ENCODE measurements around the gene HCN3.

DNA sequence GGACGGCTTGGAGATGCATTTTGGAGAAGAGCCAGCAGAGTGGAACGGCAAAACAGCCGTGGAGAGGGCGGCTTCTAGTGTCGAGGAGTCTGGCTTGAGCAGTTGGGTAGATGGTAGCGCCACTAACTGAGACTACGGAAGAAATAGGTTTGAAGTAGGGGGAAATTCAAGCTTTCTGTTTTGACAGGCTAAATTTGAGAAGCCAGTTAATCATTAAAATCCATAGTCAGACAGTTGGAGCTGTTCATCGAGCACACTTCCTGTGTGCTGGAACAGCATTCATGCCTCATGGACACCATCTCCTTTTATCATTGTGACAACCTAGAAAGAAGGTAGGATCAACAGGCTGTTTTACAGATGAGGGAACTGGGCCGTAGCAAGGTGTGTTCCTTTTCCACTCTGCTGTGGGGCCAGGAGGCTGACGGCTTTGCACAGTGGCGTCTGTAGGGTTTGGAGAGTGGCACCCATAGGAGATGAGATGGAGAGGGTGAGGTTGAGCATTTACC, 27.3 kb downstream of the HCN3 start:
- TF ChIP-seq ZNF530 (CRISPR knock-in tag; IDR thresholded peaks at IDR 0.05; ENCODE audit: low read depth): no peak
- no peak for TF ChIP-seq KMT2A (CRISPR knock-in tag; IDR thresholded peaks at IDR 0.05)
- TF ChIP-seq, protein P1, sequence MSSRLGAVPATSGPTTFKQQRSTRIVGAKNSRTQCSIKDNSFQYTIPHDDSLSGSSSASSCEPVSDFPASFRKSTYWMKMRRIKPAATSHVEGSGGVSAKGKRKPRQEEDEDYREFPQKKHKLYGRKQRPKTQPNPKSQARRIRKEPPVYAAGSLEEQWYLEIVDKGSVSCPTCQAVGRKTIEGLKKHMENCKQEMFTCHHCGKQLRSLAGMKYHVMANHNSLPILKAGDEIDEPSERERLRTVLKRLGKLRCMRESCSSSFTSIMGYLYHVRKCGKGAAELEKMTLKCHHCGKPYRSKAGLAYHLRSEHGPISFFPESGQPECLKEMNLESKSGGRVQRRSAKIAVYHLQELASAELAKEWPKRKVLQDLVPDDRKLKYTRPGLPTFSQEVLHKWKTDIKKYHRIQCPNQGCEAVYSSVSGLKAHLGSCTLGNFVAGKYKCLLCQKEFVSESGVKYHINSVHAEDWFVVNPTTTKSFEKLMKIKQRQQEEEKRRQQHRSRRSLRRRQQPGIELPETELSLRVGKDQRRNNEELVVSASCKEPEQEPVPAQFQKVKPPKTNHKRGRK (CRISPR knock-in tag; IDR thresholded peaks at IDR 0.05): no peak
- TF ChIP-seq RBM22 (optimal IDR thresholded peaks at IDR 0.05; ENCODE audit: low read length): no peak
